ENCODE data around the gene CTSZ. TPM values are rescaled to one million over a fixed set of nuclear protein-coding genes. Genes with fewer than 3 reads are reported as not detected.

Gene CTSZ
- total RNA-seq, 4 donors from 2014 or later: 61.9 to 246 (median 226) TPM

DNA sequence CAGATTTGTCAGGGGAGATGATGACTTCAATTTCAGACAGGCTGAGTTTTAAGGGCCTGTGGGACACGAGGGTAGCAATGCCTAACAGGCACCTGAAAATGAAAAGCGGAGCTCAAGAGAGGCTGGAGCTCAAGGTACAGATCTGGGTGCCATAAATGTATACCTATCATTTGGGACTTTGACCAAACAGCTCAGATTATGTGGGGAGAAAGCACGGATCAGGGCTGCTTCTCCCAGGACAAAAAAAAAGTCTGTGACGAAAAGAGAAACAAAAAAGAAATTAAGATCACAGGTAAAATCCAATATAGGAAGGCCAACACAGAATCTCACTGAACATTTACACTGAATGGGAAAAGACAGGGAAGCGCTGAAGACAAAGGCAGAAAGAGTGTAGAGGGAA is 33.6 kb upstream of the CTSZ start:
- peak; percentile 33 for DNase-seq
- in situ Hi-C loops (cut with MboI; ENCODE audit: low pct_ligation_motif_present in 1 of 4, low pct_unique_long_range_greater_than_20kb in 1 of 4, low sequenced_read_pairs in 3 of 4): loop anchor here in 1 of 4 donors (25.0 kb wide), 1 partner anchor 378 kb away; the partner anchor contains the start of gene STX16
- peaks cover 22 to 45% (median 32%) of the 10 kb centered on the region in 4 donors for H3K4me1 ChIP-seq
- intact Hi-C loops (cut with DNase I; ENCODE audit: low total_unique reads): no loop called here
- no peaks in the 10 kb centered on the region for H3K9me3 ChIP-seq
- H3K27ac ChIP-seq: peak overlapping the region; percentile 89 to 96 (median 92)
- TF ChIP-seq, protein P1, sequence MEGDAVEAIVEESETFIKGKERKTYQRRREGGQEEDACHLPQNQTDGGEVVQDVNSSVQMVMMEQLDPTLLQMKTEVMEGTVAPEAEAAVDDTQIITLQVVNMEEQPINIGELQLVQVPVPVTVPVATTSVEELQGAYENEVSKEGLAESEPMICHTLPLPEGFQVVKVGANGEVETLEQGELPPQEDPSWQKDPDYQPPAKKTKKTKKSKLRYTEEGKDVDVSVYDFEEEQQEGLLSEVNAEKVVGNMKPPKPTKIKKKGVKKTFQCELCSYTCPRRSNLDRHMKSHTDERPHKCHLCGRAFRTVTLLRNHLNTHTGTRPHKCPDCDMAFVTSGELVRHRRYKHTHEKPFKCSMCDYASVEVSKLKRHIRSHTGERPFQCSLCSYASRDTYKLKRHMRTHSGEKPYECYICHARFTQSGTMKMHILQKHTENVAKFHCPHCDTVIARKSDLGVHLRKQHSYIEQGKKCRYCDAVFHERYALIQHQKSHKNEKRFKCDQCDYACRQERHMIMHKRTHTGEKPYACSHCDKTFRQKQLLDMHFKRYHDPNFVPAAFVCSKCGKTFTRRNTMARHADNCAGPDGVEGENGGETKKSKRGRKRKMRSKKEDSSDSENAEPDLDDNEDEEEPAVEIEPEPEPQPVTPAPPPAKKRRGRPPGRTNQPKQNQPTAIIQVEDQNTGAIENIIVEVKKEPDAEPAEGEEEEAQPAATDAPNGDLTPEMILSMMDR (IDR thresholded peaks at IDR 0.05): no peak
- TF ChIP-seq POLR2AphosphoS5 (IDR thresholded peaks at IDR 0.05) (peak in 2 of 3 donors; percentile 61 to 81), EP300 (IDR thresholded peaks at IDR 0.05; ENCODE audit: low read depth) (no peak), POLR2A (IDR thresholded peaks at IDR 0.05) (peak; percentile 59)
- H3K4me3 ChIP-seq: peak overlapping the region in 3 of 4 donors; percentile 75 to 95 (median 79)
- H3K36me3 ChIP-seq: peaks cover 0 to 26% (median 7%) of the 10 kb centered on the region in 4 donors
- H3K27me3 ChIP-seq: no peaks in the 10 kb centered on the region
- 41 to 50% methylated on average over 4 to 5 of the region's 5 CpGs for WGBS, 2 donors (ENCODE audit: low coverage in 1 of 2)

DNA sequence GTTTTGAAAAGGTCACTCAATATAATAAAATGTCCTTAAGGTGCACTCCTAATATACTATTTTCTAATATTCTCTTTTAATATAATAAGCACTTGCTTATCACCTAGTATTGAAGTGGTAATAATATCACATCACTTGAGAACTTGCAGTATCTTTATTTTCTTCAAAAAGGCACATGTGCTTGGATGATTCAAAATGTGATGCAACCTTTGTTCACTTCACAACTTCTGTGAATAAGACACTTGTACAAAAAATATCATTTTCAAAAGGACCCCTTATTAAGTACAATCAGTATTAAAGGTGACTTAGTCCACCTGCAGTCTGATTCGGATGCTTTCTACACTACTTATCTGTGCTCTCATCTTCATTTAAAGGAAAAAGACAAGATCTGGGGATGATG is 32.2 kb upstream of the CTSZ start:
- Histone ChIP-seq H3K4me1 (peaks cover 22 to 49% (median 32%) of the 10 kb centered on the region in 4 donors), H3K27ac (no peak overlapping the region), H3K4me3 (no peak overlapping the region), H3K9me3 (no peaks in the 10 kb centered on the region), H3K36me3 (peaks cover 0 to 30% (median 12%) of the 10 kb centered on the region in 4 donors), H3K27me3 (no peaks in the 10 kb centered on the region)
- DNase-seq: no peak
- intact Hi-C loops (cut with DNase I; ENCODE audit: low total_unique reads): no loop called here
- 38 to 75% methylated on average over 1 of the region's 1 CpG for WGBS, 2 donors (ENCODE audit: low coverage in 1 of 2)
- in situ Hi-C loops (cut with MboI; ENCODE audit: low pct_ligation_motif_present in 1 of 4, low pct_unique_long_range_greater_than_20kb in 1 of 4, low sequenced_read_pairs in 3 of 4): loop anchor here in 1 of 4 donors (25.0 kb wide), 1 partner anchor 377 kb away; the partner anchor contains the start of gene STX16
- no peak for TF ChIP-seq POLR2A (IDR thresholded peaks at IDR 0.05)
- TF ChIP-seq, protein P1 (IDR thresholded peaks at IDR 0.05): no peak
- no peak for TF ChIP-seq EP300 (IDR thresholded peaks at IDR 0.05; ENCODE audit: low read depth)
- TF ChIP-seq POLR2AphosphoS5 (IDR thresholded peaks at IDR 0.05): no peak

DNA sequence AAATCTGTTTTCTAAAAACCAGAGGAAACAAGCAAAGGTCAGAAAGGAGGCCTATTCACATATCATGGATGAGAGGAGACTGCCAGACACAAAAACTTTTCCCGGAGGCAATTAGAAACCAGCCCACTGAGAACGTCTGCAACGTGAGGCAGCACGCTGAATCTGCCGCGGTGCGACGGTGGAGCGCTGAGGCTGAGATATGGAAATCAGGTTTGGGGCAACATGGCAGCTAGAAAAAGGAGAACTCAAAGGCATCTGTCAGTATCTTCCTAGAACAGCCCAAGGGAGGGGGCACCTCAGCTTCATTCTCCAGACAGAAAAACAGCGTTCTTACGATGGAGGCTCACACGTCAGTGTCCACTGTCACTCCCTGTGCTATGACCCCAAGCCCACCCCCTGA is 30.3 kb upstream of the CTSZ start:
- Histone ChIP-seq H3K27me3 (no peaks in the 10 kb centered on the region), H3K9me3 (no peaks in the 10 kb centered on the region), H3K36me3 (peaks cover 0 to 30% (median 12%) of the 10 kb centered on the region in 4 donors), H3K4me3 (no peak overlapping the region), H3K4me1 (peaks cover 24 to 52% (median 32%) of the 10 kb centered on the region in 4 donors), H3K27ac (no peak overlapping the region)
- intact Hi-C loops (cut with DNase I; ENCODE audit: low total_unique reads) (no loop called here), in situ Hi-C loops (cut with MboI; ENCODE audit: low pct_ligation_motif_present in 1 of 4, low pct_unique_long_range_greater_than_20kb in 1 of 4, low sequenced_read_pairs in 3 of 4) (loop anchor here in 1 of 4 donors (25.0 kb wide), 1 partner anchor 375 kb away; the partner anchor contains the start of gene STX16)
- no peak for TF ChIP-seq POLR2A (IDR thresholded peaks at IDR 0.05)
- no peak for TF ChIP-seq POLR2AphosphoS5 (IDR thresholded peaks at IDR 0.05)
- TF ChIP-seq EP300 (IDR thresholded peaks at IDR 0.05; ENCODE audit: low read depth): no peak
- TF ChIP-seq, protein P1 (IDR thresholded peaks at IDR 0.05): no peak
- DNase-seq: no peak
- 94 to 95% methylated on average over 7 to 12 of the region's 12 CpGs for WGBS, 2 donors (ENCODE audit: low coverage in 1 of 2)

DNA sequence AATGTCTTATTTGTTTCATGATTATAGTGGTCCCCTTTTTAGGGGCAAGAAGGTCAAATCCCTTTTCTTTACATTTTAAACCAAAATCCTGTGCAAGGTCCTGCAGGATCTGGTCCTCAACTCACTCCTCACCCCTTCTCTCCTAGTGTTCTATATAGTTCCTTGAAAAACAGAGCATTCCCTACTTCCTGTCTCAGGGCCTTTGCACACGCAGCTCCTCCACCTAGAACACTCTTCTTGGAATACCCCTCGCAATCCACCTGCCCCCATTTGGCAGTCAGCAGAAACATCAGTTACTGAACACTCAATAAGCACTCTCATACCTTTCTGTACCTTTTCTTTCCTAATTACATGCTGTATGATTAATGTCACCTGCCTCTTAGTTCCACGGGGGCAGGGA is 28.3 kb upstream of the CTSZ start:
- TF ChIP-seq EP300 (IDR thresholded peaks at IDR 0.05; ENCODE audit: low read depth) (no peak), POLR2A (IDR thresholded peaks at IDR 0.05) (no peak), POLR2AphosphoS5 (IDR thresholded peaks at IDR 0.05) (no peak)
- TF ChIP-seq, protein P1 (IDR thresholded peaks at IDR 0.05): no peak
- Histone ChIP-seq H3K4me3 (no peak overlapping the region), H3K4me1 (peaks cover 20 to 47% (median 32%) of the 10 kb centered on the region in 4 donors), H3K9me3 (no peaks in the 10 kb centered on the region), H3K36me3 (peaks cover 0 to 30% (median 12%) of the 10 kb centered on the region in 4 donors), H3K27ac (no peak overlapping the region), H3K27me3 (no peaks in the 10 kb centered on the region)
- in situ Hi-C loops (cut with MboI; ENCODE audit: low pct_ligation_motif_present in 1 of 4, low pct_unique_long_range_greater_than_20kb in 1 of 4, low sequenced_read_pairs in 3 of 4): loop anchor here in 1 of 4 donors (25.0 kb wide), 1 partner anchor 373 kb away; the partner anchor contains the start of gene STX16
- 96 to 100% methylated on average over 3 of the region's 3 CpGs for WGBS, 2 donors (ENCODE audit: low coverage in 1 of 2)
- intact Hi-C loops (cut with DNase I; ENCODE audit: low total_unique reads): no loop called here
- DNase-seq: no peak

Data from transverse colon (tissue), 4 donors.